OCI-M1 (cell line): ENCODE data around the gene LIN28A.
"Not testable (repeated sequence)": the region's sequence is repeated elsewhere in the genome, so short reads cannot be mapped to it uniquely, and the experiment has no call there.

Experiments used
- DNase-seq: peaks from one replicate; lab custom pipeline; 2025; lab: John Stamatoyannopoulos, UW

Gene LIN28A, protein sequence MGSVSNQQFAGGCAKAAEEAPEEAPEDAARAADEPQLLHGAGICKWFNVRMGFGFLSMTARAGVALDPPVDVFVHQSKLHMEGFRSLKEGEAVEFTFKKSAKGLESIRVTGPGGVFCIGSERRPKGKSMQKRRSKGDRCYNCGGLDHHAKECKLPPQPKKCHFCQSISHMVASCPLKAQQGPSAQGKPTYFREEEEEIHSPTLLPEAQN

DNA sequence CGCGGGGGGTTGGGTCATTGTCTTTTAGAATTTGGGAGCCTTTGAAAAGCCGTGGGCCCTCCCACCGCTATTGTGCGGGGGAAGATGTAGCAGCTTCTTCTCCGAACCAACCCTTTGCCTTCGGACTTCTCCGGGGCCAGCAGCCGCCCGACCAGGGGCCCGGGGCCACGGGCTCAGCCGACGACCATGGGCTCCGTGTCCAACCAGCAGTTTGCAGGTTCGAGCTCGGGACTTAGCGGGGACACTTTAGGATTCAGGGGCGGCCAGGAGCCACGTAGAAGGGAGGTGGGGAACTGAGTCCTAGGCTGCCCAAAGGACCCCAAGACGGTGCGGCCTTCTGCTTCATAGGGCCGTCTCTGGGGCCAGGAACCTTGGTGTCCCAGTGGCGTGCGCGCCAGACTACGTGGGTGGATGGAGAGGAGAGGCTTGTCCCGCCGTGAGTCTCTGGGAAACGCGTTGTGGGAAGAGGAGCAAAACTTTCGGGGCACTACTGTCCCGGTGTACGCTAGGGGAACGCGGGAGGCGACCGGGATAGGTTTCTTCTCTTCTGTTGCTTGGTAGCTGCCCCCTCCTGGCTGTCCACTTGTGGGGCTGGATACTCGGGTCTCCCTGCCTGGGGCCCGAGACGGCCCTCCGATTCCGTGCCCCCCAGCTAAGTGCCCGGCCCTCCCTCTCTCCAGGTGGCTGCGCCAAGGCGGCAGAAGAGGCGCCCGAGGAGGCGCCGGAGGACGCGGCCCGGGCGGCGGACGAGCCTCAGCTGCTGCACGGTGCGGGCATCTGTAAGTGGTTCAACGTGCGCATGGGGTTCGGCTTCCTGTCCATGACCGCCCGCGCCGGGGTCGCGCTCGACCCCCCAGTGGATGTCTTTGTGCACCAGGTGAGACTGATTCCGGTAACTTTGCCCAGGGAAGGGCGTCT, at the start of gene LIN28A:
LIN28A (plus strand) TSS at position 112 of the 918 bp plus-strand sequence; CDS start at position 187, 75 bp downstream.
- DNase-seq, result no peak

DNA sequence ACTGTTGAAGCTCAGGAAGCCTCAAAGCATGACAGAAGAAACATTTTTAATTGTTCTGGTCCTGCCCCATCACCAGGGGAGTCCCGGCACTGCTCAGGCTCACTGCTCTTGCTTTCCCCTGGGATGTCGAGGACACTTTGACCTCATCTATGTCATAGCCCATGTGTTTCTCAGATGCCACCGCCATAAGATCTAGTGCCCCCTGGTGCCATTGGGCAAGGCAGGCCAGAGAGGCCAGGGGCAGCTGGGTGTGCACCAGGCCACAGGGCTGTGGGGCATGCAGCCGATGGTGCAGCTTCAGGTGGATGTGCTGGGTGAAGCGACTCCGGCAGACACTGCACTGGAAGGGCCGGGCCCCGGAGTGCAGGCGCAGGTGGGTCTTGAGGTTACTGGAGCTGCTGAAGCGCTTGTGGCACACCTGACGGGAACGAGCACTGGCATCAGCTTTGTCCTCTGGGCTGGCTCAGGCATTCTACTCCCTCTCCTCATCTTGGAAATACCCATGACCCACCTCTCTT, 49.0 kb upstream of the LIN28A start:
- no peak for DNase-seq

DNA sequence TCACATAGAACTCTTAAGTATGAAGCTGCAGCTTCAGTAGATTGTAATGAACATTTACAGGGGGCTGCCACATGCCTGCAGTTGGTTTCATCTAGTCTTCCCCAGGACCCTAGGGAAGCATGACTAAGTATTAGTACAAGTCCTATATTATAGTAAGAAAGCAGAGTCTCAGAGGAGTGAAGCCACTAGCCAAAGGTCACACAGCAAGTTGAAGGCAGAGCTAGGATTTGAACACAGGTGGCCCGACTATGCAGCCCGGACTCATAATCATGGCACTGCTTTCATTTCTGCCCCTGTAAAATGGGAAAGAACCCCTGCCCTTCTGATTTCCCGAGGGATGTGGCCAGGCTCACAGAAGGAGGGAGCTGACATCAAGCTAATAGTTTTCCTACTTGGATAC, 48.3 kb upstream of the LIN28A start:
- DNase-seq, result no peak

DNA sequence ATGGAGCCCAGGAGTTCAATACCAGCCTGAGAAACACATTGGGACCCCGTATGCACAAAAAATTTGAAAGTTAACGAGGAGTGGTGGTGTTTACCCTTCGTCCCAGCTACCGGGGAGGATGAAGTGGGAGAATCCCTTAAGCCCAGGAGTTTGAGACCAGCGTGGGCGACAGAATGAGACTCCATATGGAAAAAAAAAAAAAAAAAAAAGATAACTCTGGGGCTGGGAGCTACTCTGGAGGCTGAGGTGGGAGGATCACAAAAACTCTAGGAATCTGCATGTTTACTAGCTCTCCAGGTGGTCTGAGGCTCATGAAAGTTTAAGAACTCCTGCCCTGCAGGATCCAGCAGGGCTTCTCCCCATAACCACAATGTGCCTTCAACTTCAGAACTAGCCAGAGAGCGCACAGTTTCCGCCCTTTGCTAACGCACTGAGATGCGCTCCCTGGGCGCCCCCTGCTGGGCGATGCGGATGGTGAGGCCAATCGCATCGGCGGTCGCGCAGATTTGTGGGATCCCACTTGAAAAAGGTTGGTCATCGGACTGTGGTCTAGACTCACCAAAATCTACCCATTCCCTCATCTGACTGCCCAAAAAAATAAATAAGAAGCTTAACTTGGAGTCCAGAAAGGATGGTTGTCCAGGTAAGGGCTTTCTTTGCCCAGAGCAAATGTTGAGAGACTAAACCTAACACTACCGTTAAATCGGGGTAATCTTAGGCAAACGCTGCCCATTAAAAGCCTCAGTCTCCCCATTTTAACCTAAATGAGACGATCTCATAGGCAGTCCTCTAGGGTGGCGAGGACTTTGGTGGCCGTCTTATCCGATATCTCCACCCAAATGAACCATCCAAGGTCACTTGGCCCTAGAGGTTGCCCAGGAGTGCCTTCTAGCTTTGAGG, 46.8 kb upstream of the LIN28A start:
- peak; percentile 93 for DNase-seq

DNA sequence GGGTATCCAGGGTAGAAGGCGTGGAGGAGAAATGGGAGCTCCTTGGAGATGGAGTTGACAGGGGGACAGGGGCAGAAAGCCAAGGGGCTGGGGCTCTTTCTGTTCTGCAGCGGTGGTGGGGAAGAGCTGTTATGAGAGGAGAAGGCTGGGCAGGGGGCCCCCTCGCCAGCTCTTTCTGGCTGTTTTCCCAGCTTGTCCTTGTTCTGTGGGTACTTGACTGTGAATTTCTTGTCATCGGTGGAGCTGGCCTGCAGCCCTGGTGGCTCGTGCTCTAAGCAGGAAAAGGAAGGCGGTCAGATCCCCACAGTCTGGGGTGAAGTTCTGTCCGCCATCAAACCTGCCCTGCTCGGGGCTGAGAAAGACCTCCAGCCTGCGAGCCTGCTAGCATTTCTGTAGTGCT, 45.7 kb upstream of the LIN28A start:
- DNase-seq, result no peak

DNA sequence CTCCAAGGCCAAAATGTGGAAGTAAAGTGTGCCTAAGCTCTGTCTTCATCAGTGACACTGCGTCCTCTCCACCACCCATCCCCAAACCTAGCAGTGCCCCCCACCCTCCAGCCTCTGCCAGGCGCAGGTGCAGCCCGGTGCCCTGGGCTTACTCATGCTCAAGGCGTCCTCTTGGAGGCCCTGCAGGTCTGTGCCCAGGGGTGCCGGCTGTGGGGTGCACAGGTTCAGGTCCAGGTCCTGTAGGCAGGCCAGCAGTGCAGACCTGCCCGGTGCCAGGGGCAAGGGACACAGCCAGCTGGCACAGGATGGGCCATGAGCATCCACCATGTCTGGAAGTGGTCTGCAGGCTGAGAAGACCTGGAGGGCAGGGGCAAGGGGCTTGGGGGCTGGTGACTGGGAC, 43.2 kb upstream of the LIN28A start:
- no peak for DNase-seq

DNA sequence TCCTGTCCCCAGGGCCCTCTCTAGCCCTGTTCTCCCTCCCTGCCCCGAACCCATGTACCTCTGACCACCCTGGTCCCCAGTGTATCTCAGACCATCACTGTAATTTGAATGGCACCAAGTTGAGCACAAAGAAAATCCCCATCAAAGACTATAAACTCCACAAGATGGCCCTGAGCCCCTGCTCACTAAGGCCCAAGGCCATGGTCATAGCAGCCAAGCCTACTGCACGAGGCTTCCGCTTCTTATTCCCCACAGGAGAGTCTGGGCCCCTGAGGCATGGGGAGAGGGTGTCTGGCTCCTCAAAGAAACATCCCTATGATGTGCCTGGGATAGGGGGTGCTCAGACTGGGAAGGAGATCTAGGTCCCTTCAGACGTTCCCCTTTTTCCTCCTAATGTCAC, 42.6 kb upstream of the LIN28A start:
- peak; percentile 9 for DNase-seq

DNA sequence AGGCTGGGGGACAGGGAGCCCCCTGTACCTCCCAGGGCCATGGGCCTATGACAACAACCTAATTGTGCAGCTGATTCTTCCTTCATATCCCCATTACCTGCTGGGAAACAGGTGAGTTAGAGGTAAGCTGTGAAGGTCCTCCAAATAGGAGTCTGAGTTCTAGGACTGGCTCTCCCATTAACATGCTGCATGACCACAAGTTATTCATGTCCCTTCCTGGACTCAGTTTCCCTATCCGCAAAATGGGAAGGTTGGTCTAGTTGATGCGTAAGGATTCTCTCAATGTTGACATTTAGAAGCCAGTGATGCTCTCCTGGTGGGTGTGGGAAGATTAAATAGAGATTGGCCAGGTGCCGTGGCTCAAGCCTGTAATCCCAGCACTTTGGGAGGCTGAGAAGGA, 42.1 kb upstream of the LIN28A start:
- DNase-seq, result no peak

DNA sequence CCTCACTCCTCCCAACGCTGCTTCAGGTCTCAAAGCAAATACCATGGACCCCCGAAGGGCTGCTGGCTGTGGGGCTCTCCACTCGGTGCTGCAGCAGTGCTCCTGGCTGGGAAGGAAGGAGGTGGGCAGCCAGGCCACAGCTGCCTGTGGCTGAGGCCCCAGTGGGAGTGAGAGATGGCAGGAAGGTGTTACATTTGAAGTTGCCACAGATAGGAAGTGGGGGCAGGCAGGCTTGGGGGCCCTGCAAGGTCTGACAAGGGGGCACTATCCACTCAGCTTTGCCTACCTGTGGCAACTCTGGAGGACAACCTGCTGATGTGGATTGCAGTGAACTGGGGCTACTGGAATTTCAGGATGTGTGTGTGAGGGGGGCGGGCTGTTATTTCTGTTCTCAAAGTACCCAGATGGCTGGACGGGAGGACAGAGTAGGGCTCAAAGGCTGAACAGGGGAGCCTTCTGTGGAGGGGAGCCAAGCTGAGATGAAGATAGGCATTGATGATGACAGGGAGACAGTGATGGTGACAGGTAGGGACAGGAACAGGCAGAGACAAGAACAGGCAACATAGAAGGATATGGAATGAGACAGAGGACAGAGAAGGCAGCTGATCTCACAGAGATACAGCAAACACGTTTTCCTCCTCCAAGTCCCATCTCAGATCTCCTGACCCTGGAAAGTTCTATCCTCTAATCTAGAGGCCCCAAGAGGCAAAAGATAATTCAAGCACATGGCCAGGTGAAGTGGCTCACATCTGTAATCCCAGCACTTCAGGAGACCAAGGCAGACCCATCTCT, 39.8 kb upstream of the LIN28A start:
- no peak for DNase-seq

DNA sequence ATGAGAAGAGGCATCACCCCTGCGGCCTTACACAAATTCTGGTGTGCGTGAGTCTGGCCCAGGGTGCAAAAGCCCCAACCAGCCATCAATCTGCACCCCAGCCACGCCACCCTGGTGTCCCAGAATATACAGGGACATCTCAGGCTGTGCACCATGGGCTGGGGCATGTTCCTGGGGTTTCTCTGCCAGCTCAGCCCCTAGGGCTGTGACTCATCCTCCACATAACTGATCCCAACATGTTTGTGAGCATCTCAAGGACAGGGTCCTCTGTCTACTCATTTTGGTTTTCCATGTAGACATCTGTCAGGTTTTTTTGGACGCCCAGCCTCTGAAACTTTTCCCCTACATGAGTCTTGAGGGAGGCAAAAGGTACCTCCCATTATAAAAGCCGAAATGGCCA, 38.6 kb upstream of the LIN28A start:
- DNase-seq, result no peak

DNA sequence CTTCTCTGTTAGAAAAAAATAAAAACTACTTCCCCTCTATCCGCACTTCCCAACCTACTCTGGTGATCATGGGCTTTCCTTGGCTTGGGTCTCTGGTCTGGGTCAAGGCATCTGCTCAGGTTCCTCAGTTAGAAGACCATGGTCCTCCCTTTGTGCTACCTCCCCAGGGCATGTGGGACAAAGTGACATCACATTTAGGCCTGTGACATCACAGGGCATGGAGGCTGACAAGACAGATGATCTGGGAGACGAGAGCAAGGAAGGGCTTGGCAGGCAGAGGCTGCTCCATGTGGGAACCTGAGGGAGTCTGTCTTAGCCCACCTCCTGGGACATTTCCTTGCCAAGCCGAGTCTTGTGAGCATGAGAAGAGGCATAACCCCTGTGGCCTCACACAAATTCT, 38.0 kb upstream of the LIN28A start, which contains the start of gene ZNF683:
ZNF683 (minus strand) TSS at position 140 of the 400 bp plus-strand sequence. CDS start 4,179 bp downstream, outside the sequence.
- not testable (repeated sequence) for DNase-seq

DNA sequence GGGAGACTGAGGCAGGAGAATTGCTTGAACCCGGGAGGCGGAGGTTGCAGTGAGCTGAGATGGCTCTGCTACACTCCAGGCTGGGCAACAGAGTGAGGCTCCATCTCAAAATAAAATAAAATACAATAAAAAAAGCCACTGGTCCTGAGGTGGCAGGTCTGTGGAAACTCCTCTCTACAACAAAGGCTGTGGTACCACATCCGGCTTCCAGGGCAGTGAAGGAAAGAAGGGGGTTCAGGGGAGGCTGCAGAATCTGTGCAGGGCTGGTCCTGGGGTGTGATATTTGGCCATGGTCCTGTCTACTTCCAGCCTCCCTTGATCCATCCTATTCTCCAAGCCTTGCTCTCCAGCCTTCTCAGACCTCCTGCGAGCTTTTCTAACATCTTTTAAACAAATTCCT, 37.3 kb upstream of the LIN28A start:
- DNase-seq, result no peak

DNA sequence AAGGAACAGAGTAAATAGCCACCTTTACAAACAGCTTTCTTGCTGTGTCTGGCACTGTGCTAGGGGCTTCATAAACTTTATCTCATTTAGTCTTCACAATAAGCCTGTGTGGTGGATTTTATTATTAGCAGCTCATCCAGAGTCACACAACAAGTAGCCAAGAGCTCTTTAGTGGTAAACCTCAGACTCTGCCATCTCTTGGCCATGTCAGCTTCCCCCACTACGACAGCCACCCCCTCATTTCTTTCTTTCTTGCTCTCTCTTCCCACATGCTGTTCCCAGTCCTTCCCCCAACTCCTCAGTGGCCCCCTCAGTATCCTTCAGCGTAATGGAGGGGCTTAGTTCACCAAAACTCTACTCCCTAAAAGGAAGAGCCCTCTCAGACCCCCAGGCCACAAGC, 36.8 kb upstream of the LIN28A start:
- DNase-seq, result peak; percentile 28

DNA sequence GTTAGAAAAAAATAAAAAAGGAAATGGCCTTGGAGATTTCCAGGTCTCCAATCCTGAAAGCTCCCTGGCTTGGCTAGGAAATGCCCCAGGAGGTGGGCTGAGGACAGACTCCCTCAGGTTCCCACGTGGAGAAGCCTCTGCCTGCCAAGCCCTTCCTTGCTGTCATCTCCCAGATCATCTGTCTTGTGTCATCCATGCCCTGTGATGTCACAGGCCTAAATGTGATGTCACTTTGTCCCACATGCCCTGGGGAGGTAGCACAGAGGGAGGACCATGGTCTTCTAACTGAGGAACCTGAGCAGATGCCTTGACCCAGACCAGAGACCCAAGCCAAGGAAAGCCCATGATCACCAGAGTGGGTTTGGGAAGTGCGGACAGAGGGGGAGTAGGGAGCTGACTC, 36.3 kb upstream of the LIN28A start:
- peak; percentile 27 for DNase-seq

DNA sequence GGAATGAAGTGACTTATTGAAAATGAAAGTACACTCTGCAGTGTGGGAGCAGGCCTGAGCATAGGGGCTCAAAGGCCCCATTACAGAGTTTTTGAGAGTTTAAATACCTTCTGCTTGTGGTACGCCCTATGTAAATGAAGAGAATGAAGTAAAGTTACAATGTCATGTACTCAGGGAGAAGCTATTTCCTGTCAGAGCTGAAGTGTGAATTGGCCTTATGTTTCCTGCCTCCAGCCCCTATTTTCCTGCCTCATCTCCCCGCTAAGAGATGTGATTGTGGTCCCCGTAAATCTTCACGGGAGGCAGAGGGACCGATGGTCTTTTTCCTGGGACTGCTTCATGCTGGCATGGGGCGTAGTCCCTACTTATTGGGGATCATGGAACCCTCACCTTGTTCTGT, 35.5 kb upstream of the LIN28A start:
- DNase-seq, result no peak

DNA sequence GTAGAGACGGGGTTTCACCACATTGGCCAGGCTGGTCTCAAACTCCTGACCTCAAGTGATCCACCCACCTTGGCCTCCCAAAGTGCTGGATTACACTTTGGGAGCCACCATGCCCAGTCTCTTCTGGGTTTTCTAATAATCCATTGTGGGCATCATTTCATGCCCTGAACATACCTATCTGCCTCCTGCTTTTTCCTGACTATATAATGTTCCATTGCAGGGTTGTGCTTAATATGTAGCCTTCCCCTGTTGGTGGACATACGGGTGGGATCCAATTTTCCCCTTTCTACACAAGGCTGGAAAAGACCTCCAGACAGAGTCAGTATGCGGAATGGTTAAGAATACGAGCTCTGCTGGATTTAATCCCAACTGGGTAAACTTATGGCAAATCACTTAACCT, 34.6 kb upstream of the LIN28A start:
- no peak for DNase-seq

DNA sequence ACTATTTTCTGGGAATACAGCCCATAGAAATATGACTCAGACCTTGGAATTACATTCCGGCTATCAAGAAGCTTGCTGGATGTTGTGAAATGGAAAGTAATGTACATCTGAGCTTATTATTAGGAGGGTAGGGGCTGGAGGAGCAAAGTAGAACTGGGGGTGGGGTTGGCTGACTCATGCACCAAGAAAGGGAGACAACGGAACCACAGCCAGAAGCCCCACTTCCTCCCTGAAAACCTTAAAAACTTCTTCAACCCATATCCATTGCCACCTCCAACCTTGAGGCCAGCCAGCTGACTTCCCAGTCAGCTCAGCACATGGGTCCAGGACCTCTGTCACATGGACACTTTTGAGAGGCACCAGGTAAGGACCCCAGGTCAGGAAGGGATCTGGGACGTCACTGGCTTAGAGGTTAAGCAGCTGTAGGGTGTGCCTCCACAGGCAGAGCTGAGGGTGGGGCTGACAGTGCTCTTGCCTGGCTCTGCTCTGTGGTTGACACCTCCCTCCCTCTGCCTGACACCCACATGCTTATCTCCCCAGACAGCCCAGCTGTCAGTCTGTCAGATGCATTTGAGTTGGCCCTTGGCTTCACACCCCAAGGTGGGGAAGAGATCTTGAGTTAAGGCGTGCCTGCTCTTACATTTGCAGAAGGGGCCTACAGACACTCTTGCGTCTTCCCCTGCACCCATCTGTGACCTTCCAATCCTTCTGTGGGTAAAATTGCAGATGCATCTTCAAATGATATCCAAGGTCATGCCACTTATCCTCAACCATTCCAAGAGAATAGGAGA, 32.3 kb upstream of the LIN28A start:
- peak; percentile 97 for DNase-seq

DNA sequence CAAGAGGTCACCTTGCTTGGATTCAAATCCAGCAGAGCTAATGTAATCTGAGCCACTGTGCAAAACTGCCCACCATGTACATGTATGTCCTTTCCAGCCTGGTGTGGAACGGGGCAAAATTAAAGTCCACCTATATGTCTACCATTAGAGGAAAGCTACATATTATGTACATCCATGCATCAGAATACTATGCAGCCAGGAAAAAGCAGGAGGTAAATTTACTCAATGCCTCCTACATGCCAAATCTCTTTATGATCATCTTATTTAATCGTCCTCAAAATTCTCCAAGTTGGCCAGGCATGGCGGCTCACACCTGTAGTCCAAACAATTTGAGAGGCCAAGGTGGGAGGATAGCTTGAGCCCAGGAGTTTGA, 31.8 kb upstream of the LIN28A start:
- DNase-seq, result no peak

DNA sequence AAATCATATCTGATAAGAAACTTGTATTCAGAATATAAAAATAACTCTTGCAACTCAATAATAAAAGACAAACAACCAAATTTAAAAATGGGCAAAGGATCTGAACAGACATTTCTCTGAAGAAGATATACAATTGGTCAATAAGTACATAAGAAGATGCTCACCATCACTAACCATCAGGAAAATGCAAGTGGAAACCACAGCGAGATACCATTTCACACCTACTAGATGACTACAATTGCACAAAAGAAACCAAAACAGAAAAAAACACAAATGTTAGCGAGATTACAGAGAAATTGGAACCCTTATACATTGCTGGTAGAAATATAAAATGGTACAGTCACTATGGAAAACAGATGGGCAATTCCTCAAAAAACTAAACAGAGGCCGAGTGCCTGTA, 26.5 kb upstream of the LIN28A start:
- no peak for DNase-seq

DNA sequence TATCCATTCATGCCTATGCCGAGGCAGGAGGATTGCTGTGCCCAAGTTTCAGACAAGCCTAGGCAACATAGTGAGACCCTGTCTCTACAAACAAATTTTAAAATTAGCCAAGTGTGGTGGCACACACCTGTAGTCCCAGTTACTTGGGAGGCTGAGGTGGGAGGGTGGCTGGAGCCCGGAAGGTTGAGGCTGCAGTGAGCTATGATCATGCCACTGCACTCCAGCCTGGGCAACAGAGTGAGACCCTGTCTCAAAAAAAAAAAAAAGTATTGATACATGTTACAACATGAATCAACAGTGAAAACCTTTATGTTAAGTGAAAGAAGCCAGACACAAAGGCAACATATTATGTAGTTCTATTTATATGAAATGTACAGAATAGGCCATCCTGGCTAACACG, 25.6 kb upstream of the LIN28A start:
- not testable (repeated sequence) for DNase-seq
